Measurements from ENCODE around the gene TMEFF2.

TMEFF2 gene

DNA sequence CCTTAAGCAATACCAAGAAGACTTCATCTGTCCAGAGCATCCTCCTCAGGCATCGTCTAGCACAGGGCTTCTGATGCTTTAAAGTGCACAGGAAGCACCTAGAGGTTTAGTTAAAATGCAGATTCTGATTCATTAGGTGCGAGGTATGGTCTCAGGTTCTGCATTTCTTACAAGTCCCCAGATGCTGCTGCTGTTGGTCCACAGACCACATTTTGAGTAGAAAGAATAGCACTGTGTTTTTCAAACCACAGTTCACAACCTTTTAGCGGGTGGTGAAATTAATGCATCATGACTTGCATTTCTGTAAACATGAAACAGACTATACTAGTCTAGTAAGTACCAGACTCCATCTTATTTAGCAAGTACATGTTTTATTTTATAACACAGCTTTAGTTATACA lies 134.6 kb downstream of the TMEFF2 start:
- DNase-seq = no peak

GRCh38 chr2:192059266-192059665 lies 135.5 kb downstream of the TMEFF2 start:
- DNase-seq = no peak

DNA sequence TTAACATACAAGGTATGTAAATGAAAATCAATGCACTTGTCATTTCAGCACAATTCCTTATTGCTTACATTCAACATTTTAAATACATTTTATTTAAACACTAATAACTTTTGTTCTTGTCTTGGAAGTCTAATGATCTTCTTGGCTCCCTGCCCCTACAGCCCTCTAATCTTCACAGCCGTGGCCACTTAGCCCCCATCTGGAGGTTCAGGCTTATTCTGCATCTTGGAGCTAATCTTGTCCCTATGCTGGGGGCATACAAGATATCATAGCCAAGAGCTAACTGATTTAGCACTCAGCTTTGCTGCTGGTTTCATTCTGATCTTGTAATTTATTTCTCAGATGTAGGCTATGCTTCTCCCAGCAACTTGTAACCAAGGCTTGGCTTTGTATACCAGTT lies 140.8 kb downstream of the TMEFF2 start:
- DNase-seq = no peak

DNA sequence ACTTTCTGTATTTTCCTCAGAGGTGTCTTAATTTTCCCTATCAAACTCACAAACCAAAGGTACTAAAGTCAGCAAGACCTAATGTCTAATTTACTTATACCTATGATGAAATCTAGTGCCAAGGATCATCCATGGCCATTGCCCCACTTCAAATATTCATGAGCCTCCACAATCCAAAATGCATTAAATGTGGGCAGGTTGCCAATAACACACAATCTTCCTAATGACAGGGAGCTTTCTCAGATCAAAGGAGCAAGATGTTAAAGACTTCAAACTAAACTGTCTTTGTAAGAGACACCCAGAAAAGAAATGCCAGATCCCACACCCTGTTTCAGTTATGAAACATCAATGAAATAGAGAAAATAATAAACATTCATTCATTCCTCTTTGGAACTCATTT lies 143.2 kb downstream of the TMEFF2 start:
- DNase-seq = no peak

DNA sequence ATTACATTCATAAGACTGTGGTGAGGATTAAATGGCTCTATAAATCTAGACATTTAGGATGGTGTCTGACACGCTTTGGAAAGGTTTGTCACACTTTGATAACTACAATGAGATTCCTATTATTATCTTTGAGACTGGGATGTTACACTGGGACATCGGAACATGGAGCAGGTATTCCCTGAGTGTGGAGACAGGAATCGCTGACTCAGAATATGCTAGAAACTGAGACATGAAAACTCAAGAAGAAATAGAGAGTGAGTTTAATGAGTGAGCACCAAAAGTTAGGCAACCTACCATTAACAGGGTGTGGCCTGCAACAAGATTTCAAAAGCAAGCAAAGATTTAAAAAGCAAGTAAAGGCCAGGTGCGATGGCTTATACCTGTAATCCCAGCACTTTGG lies 145.4 kb downstream of the TMEFF2 start:
- DNase-seq = no peak

- DNase-seq = no peak
Observed at GRCh38 chr2:192047315-192048107, 147.2 kb downstream of the TMEFF2 start.

- DNase-seq = no peak
Observed at GRCh38 chr2:192044496-192044895, 150.2 kb downstream of the TMEFF2 start.

GRCh38 chr2:192043216-192043870 lies 151.4 kb downstream of the TMEFF2 start:
- DNase-seq = no peak

- no peak for DNase-seq
Observed at GRCh38 chr2:192042126-192042525, 152.6 kb downstream of the TMEFF2 start.

DNA sequence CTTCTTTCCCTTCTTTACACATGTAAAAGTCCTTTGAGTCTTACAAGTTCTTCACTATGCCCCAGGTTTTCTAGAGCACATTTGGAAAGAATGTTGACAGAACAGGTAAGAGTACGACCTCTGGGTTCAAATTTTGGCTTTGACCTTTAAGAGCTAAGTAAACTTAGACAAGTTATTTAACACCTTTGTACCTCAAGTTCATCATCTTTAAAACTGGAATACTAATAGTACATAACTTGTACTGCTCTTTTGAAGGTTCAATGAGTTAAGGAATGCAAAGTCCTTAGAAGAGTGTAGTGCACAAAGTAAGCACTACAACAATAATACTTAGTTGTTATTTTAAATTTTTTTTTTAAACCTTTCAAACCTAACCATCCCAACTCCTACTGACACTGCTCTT lies 156.6 kb downstream of the TMEFF2 start:
- DNase-seq = no peak

DNA sequence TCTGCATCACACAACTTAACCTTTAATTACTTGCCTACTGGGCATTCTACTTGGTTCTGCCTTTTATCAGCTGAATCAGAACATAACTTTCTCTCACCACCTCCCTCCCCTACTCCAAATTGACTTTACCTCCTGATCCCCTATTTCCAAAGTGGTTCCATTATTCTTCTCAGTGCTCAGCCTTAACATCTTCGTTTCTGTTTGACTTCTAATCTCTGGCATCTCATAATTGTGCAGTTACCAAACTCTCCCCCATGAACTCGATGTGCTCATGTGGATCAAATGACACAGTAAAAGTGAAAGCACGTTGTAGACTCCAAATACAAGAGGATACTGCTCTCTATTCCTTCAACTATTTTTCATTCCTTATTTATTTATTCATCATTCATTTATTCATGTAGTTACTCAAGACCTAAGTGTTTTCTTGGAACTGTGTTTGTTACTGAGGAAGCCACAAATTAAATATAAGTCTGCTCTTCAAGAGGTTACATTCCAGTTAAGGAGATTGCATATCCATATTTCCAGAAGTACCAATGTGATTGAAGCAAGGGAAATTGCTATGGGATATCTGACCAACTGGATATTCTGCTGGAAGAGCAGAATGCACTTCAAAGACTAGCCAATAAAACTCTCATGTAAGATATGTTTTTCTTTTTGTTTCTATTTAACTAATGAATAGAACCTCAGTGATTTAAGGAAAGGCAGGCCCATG lies 158.8 kb downstream of the TMEFF2 start:
- no peak for DNase-seq

DNA sequence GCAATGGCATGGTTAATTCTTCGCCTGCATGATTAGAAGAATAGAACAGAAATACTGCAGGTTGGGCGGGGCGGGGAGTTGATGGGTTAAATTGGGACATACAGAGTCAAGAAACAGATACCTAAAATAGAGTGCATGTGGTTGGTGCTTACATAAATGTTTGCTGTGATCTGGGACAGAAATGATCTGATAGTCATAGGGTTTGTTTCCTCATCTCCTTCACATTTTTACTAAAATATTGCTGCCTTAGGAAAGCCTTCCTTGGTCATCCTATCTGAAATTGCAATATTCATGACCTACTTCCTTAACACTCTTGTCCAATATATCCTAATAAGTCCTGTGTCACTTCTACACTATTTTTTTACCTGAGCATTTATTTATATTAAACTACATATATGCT lies 163.9 kb downstream of the TMEFF2 start:
- DNase-seq = no peak

- no peak for DNase-seq
Observed at GRCh38 chr2:192030289-192030688, 164.4 kb downstream of the TMEFF2 start.

GRCh38 chr2:192029089-192029488 lies 165.6 kb downstream of the TMEFF2 start:
- DNase-seq = no peak

DNA sequence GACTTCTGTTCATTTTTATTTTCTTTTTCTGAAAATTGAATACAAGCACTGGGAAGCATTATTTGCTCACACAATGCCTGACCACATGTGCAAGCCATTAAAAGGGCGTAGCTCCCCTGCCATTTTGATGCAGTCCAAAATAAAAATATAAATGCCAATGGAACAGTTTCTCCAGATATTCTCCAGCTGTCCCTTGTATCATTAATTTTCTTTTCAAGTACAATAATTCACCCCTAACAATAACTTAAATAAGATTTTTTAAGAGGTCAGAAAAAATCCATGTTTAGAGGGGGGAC lies 168.0 kb downstream of the TMEFF2 start:
- no peak for DNase-seq

DNA sequence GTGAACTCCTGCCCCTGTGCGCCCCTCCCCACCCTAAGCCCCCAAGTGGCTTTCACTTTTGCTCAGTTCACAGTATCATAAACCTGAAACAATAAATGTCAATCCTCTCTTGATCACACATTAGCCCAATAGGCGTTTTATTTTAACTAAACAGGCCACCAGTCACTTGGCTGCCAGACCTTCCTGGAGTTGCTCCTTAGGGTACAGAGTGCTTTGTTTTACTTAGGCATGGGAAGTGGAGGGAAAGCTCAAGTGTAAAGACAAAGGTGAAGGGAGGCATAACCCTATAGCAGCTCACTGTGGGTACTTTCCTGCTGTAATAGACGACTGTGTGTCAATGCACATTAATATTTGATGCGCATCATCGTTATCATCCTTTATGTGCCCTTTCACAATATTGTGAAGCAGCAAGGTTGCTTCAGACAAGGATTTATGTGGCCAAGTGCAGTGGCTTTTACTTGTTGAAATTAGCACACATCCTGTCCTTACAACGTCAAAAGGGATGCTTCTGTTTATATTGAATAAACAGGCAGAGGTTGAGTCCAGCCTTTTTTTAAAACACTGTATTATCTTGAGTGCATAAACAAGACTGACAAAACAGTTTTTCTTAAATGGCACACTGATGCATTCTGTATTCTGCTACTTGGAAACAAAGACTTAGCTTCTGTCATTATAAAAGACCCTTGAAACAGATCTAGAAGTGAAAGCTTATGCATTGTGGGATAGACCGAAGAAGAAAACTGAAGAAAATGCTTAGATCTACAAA lies 168.5 kb downstream of the TMEFF2 start:
- DNase-seq = no peak

DNA sequence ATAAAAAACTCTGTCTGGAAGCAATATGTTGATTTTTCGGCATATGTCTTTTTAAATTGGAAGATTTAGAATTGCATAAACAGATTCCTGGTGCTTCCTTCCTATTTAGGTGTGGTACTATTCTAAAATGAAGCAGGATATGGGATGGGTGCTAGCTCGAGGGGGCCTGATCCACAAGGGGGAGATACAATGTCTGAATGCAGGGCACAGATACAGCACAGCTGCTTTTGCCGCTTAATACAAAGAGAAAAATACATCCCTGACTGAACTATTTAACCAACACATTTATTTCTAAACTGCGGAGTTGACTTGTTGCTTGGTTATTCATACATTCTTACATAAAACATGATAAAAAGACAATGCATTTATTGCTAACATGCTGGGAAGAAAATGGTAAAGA lies 169.1 kb downstream of the TMEFF2 start:
- no peak for DNase-seq

DNA sequence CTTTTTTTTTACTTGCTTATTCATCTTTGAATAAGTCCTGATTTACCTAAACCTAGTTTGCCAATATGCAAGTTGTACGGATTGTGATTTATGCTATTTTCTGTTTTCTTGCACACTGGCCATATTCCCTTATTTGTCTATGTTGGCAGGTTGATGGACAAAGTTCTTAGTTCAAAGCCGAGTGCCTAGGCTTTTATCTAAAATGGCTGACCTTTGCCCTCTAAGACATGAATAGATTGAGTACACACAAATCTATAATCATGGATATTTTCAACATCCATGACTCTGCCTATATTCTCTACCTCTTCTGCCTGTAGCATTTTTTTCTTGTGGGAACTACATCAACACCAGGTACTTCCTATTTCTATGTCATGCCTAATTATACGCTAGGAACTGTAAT lies 171.7 kb downstream of the TMEFF2 start:
- DNase-seq = no peak

GRCh38 chr2:192017844-192018243 lies 176.9 kb downstream of the TMEFF2 start:
- no peak for DNase-seq

GRCh38 chr2:192016265-192016664 lies 178.5 kb downstream of the TMEFF2 start:
- DNase-seq = no peak

DNA sequence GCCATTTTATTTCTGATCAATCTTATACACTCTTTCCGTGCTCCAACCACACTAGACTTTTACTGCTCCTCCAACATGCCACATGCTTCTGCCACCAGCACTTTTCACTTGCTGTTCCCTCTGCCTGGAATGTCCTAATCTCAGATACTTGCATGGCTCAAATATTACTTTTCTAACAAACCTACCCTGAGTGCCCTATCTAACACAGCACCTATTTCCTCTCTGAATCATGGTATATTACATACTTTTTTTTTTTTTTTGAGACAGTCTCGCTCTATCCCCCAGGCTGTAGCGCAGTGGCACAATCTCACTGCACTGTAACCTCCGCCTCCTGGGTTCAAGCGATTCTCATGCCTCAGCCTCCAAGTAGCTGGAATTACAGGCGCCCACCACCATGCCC lies 181.5 kb downstream of the TMEFF2 start:
- no peak for DNase-seq

DNA sequence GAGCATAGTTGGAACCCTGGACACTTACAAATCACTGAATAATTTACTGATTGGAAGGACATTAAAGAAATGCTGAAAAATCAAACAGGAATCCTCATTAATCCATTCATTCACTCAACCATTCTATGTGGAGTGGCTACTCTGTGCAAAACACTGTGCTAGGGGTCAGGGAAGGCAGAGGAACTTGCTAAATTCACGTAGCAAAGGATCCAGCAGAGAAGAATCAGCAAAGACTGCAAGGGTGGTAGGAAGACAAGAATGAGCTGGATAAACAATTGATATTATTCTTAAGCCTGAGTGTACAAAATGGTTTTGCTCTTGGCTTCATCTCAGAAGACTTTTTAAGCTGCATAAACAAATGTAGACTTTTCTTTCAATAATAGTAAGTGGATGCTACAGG lies 183.5 kb downstream of the TMEFF2 start:
- no peak for DNase-seq

- DNase-seq = no peak
Observed at GRCh38 chr2:192010073-192010472, 184.7 kb downstream of the TMEFF2 start.
